GM10248 (cell line): ENCODE measurements around the gene LGI1.

Source experiments
- CTCF ChIA-PET: fragments of 300-600 bp; sonication (Branson Sonifier 250); formaldehyde crosslinking; extraction: SDS; loops from one replicate; lab custom pipeline; 2021; ENCODE audit warnings: antibody characterized with exemption; lab: Yijun Ruan, JAX
- POLR2A ChIA-PET: fragments of 350-650 bp; sonication (Branson Sonifier 250); formaldehyde crosslinking; extraction: SDS; loops from one replicate; lab custom pipeline; 2020; ENCODE audit warnings: antibody characterized with exemption; lab: Yijun Ruan, JAX
- DNase-seq: peaks from one replicate; pipeline ENCODE4 v3.0.0; 2012; ENCODE audit errors: extremely low spot score
- CTCF ChIP-seq: IDR thresholded peaks from 2 replicates; pipeline ENCODE4 v1.5.1; 2012; ENCODE audit warnings: mild to moderate bottlenecking, low read depth; ENCODE audit errors: extremely low read depth, missing control alignments, control extremely low read depth

Gene LGI1

GRCh38 chr10:93815304-93816096 lies 57.8 kb downstream of the LGI1 start:
- ChIA-PET POLR2A (no interaction called here), CTCF (interaction anchor here (0.8 to 2.8 kb wide), 20 partner anchors 8 to 263 kb away, joined by 3 to 27 read pairs (median 6); partner anchors contain the start of gene FRA10AC1)
- no peak for DNase-seq
- TF ChIP-seq CTCF: peak; percentile 27

- POLR2A ChIA-PET: no interaction called here
Observed at GRCh38 chr10:93816123-93816747, 58.5 kb downstream of the LGI1 start.

GRCh38 chr10:93818086-93818485 lies 60.4 kb downstream of the LGI1 start:
- CTCF ChIA-PET: interaction anchor here (1.0 to 1.4 kb wide), 5 partner anchors 10 to 264 kb away, joined by 3 read pairs; no protein-coding TSS in a partner anchor
- POLR2A ChIA-PET: no interaction called here
- no peak for DNase-seq
- no peak for TF ChIP-seq CTCF

More at GRCh38 chr10:93816123-93816747, 58.5 kb downstream of the LGI1 start:
- CTCF ChIA-PET: interaction anchor here (0.8 to 2.7 kb wide), 19 partner anchors 9 to 263 kb away, joined by 3 to 27 read pairs (median 6); partner anchors contain the start of gene FRA10AC1
- DNase-seq: peak; percentile 51
- peak; percentile 76 for TF ChIP-seq CTCF

- no peak for TF ChIP-seq CTCF
- ChIA-PET CTCF (interaction anchor here (0.8 to 1.5 kb wide), 2 partner anchors 20 to 502 kb away, joined by 3 read pairs; no protein-coding TSS in a partner anchor), POLR2A (no interaction called here)
- no peak for DNase-seq
Observed at GRCh38 chr10:93819520-93819919, 61.8 kb downstream of the LGI1 start.

GRCh38 chr10:93820434-93820833 lies 62.7 kb downstream of the LGI1 start:
- no peak for TF ChIP-seq CTCF
- ChIA-PET POLR2A (no interaction called here), CTCF (interaction anchor here (0.8 to 1.5 kb wide), 2 partner anchors 19 to 501 kb away, joined by 3 read pairs; no protein-coding TSS in a partner anchor)
- DNase-seq: no peak

- TF ChIP-seq CTCF: peak; percentile 24
- POLR2A ChIA-PET: no interaction called here
- DNase-seq: no peak
- CTCF ChIA-PET: interaction anchor here (0.7 to 1.3 kb wide), 6 partner anchors 9 to 499 kb away, joined by 3 to 5 read pairs (median 4); no protein-coding TSS in a partner anchor
Observed at GRCh38 chr10:93821051-93821772, 63.5 kb downstream of the LGI1 start.
